VCaP (cell line): ENCODE measurements around the gene RSPO4.

Experiments used
- H3K27ac ChIP-seq: fragments of 450-650 bp; 2 replicates; pipeline ENCODE4 v1.5.1; 2017
- CTCF ChIP-seq: fragments of 450-650 bp; conservative IDR thresholded peaks from 2 replicates; pipeline ENCODE4 v1.5.1; 2017; ENCODE audit warnings: mild to moderate bottlenecking, moderate library complexity

RSPO4 gene

DNA sequence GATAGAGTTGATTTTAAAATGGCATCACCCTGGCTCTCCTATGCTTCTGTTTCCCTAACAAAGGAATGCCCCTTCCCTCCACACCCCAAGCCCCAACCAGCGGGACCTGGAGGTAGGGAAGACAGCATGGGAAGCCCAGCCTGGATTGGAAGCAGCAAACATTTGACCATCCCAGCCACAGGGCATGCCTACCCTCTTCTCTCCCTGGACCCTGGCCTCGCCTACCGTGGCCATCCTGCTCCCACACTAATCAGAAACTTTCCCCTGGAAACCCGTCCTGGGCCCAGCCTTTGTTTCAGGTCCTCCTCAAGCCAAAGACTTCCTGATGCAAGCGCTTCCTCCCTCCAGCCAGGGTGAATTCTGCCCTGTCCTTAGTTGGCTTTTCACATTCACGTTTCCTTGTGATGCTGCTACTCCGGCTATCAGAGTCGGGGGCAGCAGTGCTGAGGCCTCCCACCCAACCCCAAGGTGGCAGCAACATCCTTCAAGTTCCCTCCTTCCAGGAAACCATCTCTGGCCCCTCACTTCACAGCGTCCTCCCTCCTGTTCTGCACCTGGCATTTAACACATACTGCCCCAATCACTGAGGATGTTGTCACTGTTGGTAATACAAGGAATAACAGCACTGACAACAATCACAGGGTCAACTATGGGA, 67.8 kb downstream of the RSPO4 start:
- TF ChIP-seq CTCF: no peak
- no peak overlapping the region for H3K27ac ChIP-seq

DNA sequence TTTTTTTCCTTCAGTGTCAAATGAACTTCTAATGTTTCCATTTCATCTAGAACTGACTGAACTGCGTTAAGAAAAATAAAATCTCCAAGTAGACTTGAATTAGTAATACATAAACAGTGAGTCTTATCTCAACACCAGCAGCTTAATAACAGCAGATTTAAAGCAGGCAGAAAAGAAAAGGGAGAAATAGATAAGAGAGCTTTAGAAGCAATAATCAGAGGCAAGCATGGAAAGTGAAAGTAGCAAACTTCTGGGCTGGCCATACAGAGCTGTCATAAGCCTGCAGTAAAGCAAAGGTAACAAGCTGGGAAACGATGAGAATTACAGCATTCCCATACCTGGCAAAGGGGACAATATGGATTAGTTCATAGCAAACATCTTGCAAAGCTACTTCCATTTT, 69.1 kb downstream of the RSPO4 start:
- H3K27ac ChIP-seq: no peak overlapping the region
- TF ChIP-seq CTCF: no peak

- H3K27ac ChIP-seq: no peak overlapping the region
- no peak for TF ChIP-seq CTCF
Measured at GRCh38 chr20:931401-931800, 70.7 kb downstream of the RSPO4 start.

- TF ChIP-seq CTCF: no peak
- no peak overlapping the region for H3K27ac ChIP-seq
Measured at GRCh38 chr20:926670-927069, 75.4 kb downstream of the RSPO4 start.

DNA sequence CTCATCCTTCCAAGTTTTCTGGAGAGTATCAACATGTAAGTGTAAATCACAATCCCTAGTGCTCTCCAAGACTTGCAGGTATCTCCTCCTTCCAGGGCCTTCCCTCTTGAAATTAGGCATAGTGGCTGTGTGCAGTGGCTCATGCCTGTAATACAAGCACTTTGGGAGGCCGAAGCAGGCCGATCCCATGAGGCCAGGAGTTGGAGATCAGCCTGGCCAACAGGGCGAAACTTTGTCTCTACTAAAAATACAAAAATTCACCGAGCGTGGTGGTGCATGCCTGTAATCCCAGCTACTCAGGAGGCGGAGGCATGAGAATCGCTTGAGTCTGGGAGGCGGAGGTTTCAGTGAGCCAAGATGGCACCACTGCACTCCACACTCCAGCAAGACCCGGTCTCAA, 76.6 kb downstream of the RSPO4 start:
- no peak overlapping the region for H3K27ac ChIP-seq
- TF ChIP-seq CTCF: no peak

DNA sequence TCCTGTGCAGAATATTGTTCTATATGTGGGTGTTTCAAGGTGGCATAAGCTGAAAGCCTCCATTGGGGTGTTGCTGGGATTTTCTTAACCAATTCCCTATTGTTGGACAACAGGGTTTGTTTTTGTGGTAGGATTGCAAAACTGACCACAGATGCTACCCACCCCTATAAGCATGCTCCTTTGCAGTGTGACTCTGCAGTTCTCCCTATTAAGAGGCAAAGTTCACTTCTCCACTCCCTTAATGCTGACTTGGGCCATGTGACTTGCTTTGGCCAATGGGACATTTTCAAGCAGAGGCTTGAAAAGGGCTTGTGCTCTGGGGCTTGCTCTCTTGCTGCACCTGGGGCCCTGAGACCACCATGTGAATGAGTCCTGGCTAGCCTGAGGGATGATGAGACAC, 77.5 kb downstream of the RSPO4 start:
- H3K27ac ChIP-seq: no peak overlapping the region
- no peak for TF ChIP-seq CTCF

DNA sequence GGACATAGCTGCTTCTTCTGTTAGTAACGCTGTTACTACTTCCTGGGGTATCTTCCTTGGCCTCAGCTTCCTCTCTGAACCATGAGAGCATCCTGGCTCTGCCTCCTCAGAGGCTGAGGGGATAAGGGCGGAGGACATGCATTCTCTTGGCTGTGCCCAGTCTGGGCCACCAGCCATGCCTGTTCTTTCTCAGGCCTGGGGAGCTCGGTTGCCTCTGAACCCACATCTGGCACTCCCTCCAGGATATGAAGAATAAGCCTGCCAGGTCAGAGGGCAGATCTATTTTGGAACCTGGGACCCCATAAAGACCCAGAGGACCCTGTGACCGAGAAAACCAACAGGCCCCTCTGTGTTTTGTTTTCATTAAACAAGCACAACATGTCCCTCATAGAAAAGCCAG, 79.3 kb downstream of the RSPO4 start:
- no peak for TF ChIP-seq CTCF

DNA sequence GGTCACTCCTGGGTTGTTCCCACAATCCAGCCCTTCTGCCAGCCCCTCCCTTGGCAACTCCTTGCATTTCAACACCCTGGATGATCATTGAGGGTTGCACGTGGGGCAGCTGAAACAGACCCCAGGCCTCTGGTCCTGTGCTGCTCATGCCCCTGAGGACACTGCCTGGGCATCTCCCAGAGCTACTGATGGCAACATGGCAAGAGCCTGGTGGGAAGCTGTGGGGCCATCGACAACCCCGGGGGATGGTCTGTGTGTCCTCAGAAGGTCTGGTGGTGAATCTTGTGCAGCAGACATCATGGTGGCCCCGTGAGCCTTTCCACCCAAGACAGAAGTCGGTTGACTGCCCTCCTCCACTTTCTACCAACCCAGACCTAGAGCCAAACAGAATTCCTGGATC, 81.0 kb downstream of the RSPO4 start:
- H3K27ac ChIP-seq: no peak overlapping the region
- no peak for TF ChIP-seq CTCF

More for the DNA sequence above, 79.3 kb downstream of the RSPO4 start:
- H3K27ac ChIP-seq: no peak overlapping the region
